Effector memory CD4-positive, alpha-beta T cell (primary cell): ENCODE results near the gene CES2.

Experiments
- DNase-seq, 3 donors: peaks; one replicate each; pipeline ENCODE4 v3.0.0-alpha.2; 2020
- H3K27ac ChIP-seq: 2 replicates; pipeline ENCODE4 v1.7.0; 2013; ENCODE audit warnings: mild to moderate bottlenecking, low read length, moderate library complexity; ENCODE audit not compliant: insufficient read depth, poor library complexity, severe bottlenecking
- H3K27me3 ChIP-seq: replicated peaks from 2 replicates; pipeline ENCODE4 v1.7.0; 2013; ENCODE audit warnings: mild to moderate bottlenecking, low read length; ENCODE audit not compliant: insufficient read depth, control insufficient read depth, poor library complexity, severe bottlenecking
- H3K36me3 ChIP-seq: 2 replicates; pipeline ENCODE4 v1.7.0; 2013; ENCODE audit warnings: mild to moderate bottlenecking, low read length, moderate library complexity; ENCODE audit not compliant: control insufficient read depth, insufficient read depth
- H3K4me1 ChIP-seq: 2 replicates; pipeline ENCODE4 v1.7.0; 2013; ENCODE audit warnings: low read length, mild to moderate bottlenecking; ENCODE audit not compliant: control insufficient read depth, insufficient read depth, poor library complexity, severe bottlenecking
- H3K4me3 ChIP-seq: 2 replicates; pipeline ENCODE4 v1.7.0; 2013; ENCODE audit warnings: low read length, low read depth, mild to moderate bottlenecking; ENCODE audit not compliant: insufficient read depth, poor library complexity, severe bottlenecking
- H3K9me3 ChIP-seq: 2 replicates; pipeline ENCODE4 v1.7.0; 2013; ENCODE audit warnings: mild to moderate bottlenecking, low read length, moderate library complexity; ENCODE audit not compliant: control insufficient read depth

Gene CES2

DNA sequence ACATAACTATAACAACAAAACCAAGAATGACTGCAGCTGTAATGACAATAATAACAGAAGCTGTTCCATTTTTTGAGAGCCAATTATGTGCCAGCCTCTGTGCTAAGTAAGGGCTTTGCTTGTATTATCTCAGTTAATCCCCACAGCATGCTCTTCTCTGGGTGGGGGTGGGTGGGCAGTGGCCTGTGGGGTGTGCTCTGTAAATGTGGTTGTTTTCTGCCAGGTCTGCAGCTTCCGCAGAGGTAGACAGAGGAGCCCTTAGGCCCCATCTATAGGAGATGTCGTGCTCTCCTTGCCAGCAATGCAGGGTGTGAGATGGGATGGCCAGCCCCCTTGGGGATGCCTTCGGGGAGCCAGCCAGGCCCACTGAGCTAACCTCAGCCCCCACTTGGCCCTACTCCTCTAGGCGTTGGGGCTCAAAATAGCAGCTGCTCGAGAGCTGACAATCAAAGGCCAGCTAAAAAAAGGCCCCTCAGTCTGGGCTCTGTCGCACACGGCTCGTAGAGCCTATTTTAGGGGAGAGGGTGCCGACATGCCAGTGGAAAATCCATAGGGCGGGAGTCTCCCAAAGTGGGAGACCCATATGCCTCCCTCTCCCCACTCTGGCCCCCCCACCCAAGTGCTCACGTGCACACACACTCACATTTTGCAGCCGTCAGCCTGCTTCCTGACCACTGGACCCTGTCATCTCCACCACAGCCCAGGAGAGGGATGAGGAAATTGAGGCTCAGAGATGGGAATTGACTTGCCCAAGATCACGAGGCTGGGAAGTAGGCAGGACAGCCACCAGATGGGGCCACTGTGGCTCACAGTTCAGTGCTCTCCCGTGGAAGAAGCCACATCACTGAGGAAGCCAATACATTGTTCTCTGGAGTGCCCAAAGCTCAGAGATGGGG is 32.4 kb upstream of the CES2 start:
- no peak overlapping the region for H3K27ac ChIP-seq
- no peak overlapping the region for H3K4me3 ChIP-seq
- no peaks in the 10 kb centered on the region for H3K4me1 ChIP-seq
- no peak for DNase-seq
- H3K36me3 ChIP-seq = no peaks in the 10 kb centered on the region
- H3K27me3 ChIP-seq = no peaks in the 10 kb centered on the region
- H3K9me3 ChIP-seq = no peaks in the 10 kb centered on the region

GRCh38 chr16:66903544-66904427 is 31.5 kb upstream of the CES2 start:
- H3K27ac ChIP-seq = no peak overlapping the region
- no peaks in the 10 kb centered on the region for H3K9me3 ChIP-seq
- DNase-seq = no peak
- no peaks in the 10 kb centered on the region for H3K4me1 ChIP-seq
- H3K4me3 ChIP-seq = no peak overlapping the region
- H3K36me3 ChIP-seq = no peaks in the 10 kb centered on the region
- no peaks in the 10 kb centered on the region for H3K27me3 ChIP-seq

GRCh38 chr16:66904428-66904845 is 30.9 kb upstream of the CES2 start:
- Histone ChIP-seq H3K4me3 (no peak overlapping the region), H3K27me3 (no peaks in the 10 kb centered on the region), H3K9me3 (no peaks in the 10 kb centered on the region), H3K36me3 (no peaks in the 10 kb centered on the region), H3K27ac (no peak overlapping the region), H3K4me1 (no peaks in the 10 kb centered on the region)
- DNase-seq = no peak

DNA sequence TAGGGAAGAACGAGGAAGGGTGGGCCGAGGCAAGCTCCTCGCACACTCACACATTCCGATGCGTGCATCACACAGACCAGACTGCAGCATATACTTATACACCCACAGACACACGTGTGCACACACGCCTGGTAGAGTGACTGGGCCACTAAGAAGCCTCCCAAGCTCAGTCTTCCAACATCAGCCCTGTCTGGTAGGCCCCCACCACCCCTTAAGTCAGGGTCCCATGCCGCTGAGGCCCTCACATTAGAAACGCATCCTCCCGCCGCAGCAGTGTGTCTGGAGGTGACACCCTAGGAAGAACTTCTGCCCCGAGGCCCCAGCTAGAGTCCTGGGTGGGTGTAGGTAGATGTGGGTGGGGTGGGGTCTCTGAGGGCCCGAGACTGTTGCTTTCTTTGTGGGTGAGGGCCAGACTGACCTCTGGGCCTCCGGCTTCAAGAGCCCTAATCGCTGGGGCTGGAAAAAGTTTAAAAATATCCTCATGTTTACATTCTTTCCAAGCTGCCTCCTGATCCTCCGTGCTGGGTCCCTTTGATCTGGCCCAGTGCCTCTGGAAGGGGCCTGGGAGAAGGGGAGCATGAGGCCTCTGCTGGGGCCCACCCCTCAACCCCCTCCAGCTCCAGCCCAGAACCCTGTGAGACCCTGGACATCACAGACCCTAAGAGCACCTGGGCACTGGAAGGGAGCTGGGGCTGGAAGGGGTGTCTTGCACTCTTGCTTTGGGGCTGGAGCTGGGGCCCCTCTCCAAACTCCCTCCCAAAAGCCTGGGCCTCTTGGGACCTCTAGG is 30.3 kb upstream of the CES2 start:
- no peaks in the 10 kb centered on the region for H3K27me3 ChIP-seq
- no peaks in the 10 kb centered on the region for H3K36me3 ChIP-seq
- no peaks in the 10 kb centered on the region for H3K9me3 ChIP-seq
- no peak for DNase-seq
- no peak overlapping the region for H3K4me3 ChIP-seq
- H3K27ac ChIP-seq = no peak overlapping the region
- no peaks in the 10 kb centered on the region for H3K4me1 ChIP-seq

- peak in 1 of 3 donors; percentile 6 for DNase-seq
Observed at GRCh38 chr16:66905633-66906539, 29.4 kb upstream of the CES2 start.

GRCh38 chr16:66906916-66907836 is 28.1 kb upstream of the CES2 start:
- DNase-seq = no peak
- Histone ChIP-seq H3K27ac (no peak overlapping the region), H3K36me3 (no peaks in the 10 kb centered on the region), H3K4me3 (no peak overlapping the region), H3K4me1 (no peaks in the 10 kb centered on the region), H3K27me3 (no peaks in the 10 kb centered on the region), H3K9me3 (no peaks in the 10 kb centered on the region)

More at GRCh38 chr16:66905633-66906539, 29.4 kb upstream of the CES2 start:
- Histone ChIP-seq H3K27me3 (no peaks in the 10 kb centered on the region), H3K36me3 (no peaks in the 10 kb centered on the region), H3K4me1 (no peaks in the 10 kb centered on the region), H3K9me3 (no peaks in the 10 kb centered on the region), H3K4me3 (no peak overlapping the region), H3K27ac (no peak overlapping the region)

DNA sequence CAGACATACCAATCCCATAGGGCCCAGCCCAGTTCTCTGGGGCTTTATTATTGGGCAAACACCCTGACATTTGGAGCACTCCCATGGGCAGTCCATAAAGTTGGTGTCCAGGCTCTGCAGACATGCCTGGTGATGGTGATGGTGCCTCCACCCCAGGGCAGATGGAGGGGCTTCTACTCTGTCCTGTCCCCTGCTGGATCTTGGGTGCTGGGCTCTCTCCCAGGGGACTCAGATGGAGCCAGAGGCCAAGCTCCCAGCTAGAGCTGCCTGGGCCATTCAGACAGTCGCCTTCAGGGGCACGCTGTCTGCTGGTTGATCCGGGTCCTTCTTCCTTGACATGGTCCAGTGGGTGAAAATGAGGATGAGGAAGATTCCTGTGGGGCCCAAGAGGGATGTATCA is 27.2 kb upstream of the CES2 start:
- DNase-seq = no peak
- Histone ChIP-seq H3K4me1 (no peaks in the 10 kb centered on the region), H3K9me3 (no peaks in the 10 kb centered on the region), H3K4me3 (no peak overlapping the region), H3K27ac (no peak overlapping the region), H3K36me3 (no peaks in the 10 kb centered on the region), H3K27me3 (no peaks in the 10 kb centered on the region)

DNA sequence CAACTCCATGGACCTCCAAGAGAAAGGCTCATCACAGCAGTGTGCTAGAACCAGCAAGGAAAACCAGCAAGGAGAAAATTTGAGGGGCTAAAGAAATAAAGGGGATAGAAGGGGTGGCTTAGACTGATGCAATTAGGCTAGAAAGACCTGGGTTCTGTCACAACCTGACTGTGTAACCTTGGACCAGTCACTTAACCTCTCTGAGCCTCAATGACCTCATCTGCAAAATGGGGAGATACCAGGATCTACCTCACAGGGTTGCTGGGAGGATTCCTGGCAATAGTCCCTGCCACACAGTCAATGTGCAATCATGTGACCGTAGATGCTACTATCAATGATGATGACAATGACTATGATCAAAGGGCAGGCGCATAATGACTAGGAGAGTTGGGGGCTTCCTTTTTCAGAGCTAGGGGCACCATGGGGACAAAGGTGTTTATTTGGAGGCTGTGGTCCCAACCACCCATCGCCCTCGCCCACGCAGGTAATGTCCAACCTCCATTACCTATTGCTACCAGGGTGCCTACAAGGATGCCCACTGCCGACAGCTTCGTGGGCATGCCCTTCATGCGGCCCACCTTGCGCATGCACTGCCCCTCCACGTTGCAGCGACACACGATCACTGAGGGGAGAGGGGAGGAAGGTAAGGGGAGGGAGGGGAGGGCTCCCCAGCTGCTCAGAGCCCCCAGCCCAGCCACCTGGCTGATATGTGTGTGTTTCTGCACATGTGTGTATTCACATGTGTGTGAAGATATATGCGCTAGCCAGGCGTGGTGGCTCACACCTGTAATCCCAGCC is 26.4 kb upstream of the CES2 start:
- Histone ChIP-seq H3K27me3 (no peaks in the 10 kb centered on the region), H3K9me3 (no peaks in the 10 kb centered on the region), H3K27ac (no peak overlapping the region), H3K4me3 (no peak overlapping the region), H3K36me3 (no peaks in the 10 kb centered on the region), H3K4me1 (no peaks in the 10 kb centered on the region)
- no peak for DNase-seq
